HK-2 (cell line): ENCODE results near the gene CIRBP.

ENCODE experiments used
- DNase-seq: peaks from one replicate; pipeline ENCODE4 v3.0.0-alpha.2; 2018; ENCODE audit not compliant: unreplicated experiment

CIRBP gene

GRCh38 chr19:1278713-1279660, 9.9 kb downstream of the CIRBP start:
- DNase-seq, result no peak

GRCh38 chr19:1279782-1280341, 10.7 kb downstream of the CIRBP start:
- DNase-seq, result peak; percentile 89

GRCh38 chr19:1280636-1281568, 11.8 kb downstream of the CIRBP start:
- DNase-seq, result no peak

GRCh38 chr19:1281569-1282287, 12.6 kb downstream of the CIRBP start:
- DNase-seq, result no peak

- DNase-seq, result no peak
Measured at GRCh38 chr19:1282588-1283206, 13.6 kb downstream of the CIRBP start.

GRCh38 chr19:1283207-1283916, 14.2 kb downstream of the CIRBP start:
- DNase-seq, result no peak

GRCh38 chr19:1283917-1284292, 14.8 kb downstream of the CIRBP start:
- no peak for DNase-seq

- DNase-seq, result no peak
Measured at GRCh38 chr19:1284293-1284978, 15.3 kb downstream of the CIRBP start.

- no peak for DNase-seq
Measured at GRCh38 chr19:1284979-1285736, 16.0 kb downstream of the CIRBP start.

- no peak for DNase-seq
Measured at GRCh38 chr19:1285737-1286360, 16.7 kb downstream of the CIRBP start, which contains the start of gene EFNA2. TSS of gene EFNA2 (plus strand) at chr19:1285873. CDS start at chr19:1286169, 296 bp downstream.

- DNase-seq, result no peak
Measured at GRCh38 chr19:1286487-1287353, 17.6 kb downstream of the CIRBP start.

GRCh38 chr19:1287354-1288225, 18.5 kb downstream of the CIRBP start:
- no peak for DNase-seq

- DNase-seq, result no peak
Measured at GRCh38 chr19:1288226-1288612, 19.1 kb downstream of the CIRBP start.

- DNase-seq, result no peak
Measured at GRCh38 chr19:1288833-1289685, 19.9 kb downstream of the CIRBP start.

GRCh38 chr19:1289686-1290025, 20.5 kb downstream of the CIRBP start:
- no peak for DNase-seq
